ENCODE measurements around the gene EMSY.
A peak's percentile ranks its signal among the peaks of the same experiment; 100 is the strongest.

Gene EMSY

GRCh38 chr11:76512851-76513653, 68.2 kb downstream of the EMSY start:
- H3K4me3 ChIP-seq (ENCODE audit: control insufficient read depth, low read depth, low read length), result no peak overlapping the region
- DNase-seq (ENCODE audit: low read depth), result peak; percentile 52
- TF ChIP-seq, protein P1, sequence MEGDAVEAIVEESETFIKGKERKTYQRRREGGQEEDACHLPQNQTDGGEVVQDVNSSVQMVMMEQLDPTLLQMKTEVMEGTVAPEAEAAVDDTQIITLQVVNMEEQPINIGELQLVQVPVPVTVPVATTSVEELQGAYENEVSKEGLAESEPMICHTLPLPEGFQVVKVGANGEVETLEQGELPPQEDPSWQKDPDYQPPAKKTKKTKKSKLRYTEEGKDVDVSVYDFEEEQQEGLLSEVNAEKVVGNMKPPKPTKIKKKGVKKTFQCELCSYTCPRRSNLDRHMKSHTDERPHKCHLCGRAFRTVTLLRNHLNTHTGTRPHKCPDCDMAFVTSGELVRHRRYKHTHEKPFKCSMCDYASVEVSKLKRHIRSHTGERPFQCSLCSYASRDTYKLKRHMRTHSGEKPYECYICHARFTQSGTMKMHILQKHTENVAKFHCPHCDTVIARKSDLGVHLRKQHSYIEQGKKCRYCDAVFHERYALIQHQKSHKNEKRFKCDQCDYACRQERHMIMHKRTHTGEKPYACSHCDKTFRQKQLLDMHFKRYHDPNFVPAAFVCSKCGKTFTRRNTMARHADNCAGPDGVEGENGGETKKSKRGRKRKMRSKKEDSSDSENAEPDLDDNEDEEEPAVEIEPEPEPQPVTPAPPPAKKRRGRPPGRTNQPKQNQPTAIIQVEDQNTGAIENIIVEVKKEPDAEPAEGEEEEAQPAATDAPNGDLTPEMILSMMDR (conservative IDR thresholded peaks at IDR 0.05; ENCODE audit: control insufficient read depth, insufficient read depth, low read depth, low read length), result peak; percentile 44

GRCh38 chr11:76513654-76514034, 68.8 kb downstream of the EMSY start:
- no peak overlapping the region for H3K4me3 ChIP-seq (ENCODE audit: control insufficient read depth, low read depth, low read length)
- TF ChIP-seq, protein P1 (conservative IDR thresholded peaks at IDR 0.05; ENCODE audit: control insufficient read depth, insufficient read depth, low read depth, low read length), result no peak
- DNase-seq (ENCODE audit: low read depth), result no peak

DNA sequence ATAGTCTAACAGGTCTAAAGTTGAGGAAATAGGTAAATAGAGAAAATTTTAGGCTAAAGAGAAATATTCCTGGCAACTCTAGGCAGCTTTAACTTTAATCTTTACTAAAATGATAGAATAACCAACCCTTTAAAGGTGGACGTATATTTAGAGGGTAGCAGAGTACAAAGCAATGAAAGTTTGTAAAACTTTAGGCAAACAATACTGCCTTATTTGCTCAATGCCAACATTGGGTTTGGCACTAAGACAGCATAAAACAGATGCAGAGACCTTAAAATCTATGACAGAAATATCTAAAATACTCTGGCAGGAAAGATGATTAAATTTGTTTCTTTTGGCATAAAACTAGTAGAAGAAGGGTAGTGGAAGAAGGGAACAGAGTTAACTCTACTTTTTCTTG, 70.7 kb downstream of the EMSY start:
- DNase-seq (ENCODE audit: low read depth), result no peak
- TF ChIP-seq, protein P1 (conservative IDR thresholded peaks at IDR 0.05; ENCODE audit: control insufficient read depth, insufficient read depth, low read depth, low read length), result no peak

GRCh38 chr11:76523147-76523546, 78.3 kb downstream of the EMSY start:
- TF ChIP-seq, protein P1 (conservative IDR thresholded peaks at IDR 0.05; ENCODE audit: control insufficient read depth, insufficient read depth, low read depth, low read length), result no peak
- no peak overlapping the region for H3K4me3 ChIP-seq (ENCODE audit: control insufficient read depth, low read depth, low read length)
- DNase-seq (ENCODE audit: low read depth), result no peak

More for the DNA sequence above, 70.7 kb downstream of the EMSY start:
- H3K4me3 ChIP-seq (ENCODE audit: control insufficient read depth, low read depth, low read length), result no peak overlapping the region

DNA sequence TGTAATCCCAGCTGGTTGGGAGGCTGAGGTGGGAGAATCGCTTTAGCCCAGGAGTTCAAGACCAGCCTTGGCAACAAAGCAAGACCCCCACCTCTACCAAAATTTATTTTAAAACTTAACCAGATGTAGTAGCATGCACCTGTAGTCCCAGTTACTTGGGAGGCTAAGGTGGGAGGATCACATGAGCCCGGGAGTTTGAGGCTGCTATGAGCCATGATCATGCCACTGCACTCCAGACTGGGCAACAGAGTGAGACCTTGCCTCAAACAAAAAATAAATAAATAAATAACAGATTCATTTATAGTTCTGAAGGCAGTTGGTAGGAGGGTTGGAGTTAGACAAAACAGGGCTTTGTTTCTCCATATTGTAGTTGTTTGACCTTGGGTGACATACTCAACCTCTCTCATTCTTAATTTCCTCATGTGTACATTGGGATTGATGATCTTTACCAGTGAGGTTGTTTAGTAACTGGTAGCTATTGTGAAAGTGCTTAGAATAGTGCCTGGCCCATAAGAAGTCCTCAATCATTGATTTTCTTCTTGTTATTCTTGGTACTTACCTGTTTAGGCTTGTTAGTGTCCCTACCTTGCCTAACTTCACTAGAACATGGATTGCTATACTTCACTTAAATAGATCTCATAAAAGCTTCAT, 79.1 kb downstream of the EMSY start:
- no peak for DNase-seq (ENCODE audit: low read depth)
- no peak overlapping the region for H3K4me3 ChIP-seq (ENCODE audit: control insufficient read depth, low read depth, low read length)

DNA sequence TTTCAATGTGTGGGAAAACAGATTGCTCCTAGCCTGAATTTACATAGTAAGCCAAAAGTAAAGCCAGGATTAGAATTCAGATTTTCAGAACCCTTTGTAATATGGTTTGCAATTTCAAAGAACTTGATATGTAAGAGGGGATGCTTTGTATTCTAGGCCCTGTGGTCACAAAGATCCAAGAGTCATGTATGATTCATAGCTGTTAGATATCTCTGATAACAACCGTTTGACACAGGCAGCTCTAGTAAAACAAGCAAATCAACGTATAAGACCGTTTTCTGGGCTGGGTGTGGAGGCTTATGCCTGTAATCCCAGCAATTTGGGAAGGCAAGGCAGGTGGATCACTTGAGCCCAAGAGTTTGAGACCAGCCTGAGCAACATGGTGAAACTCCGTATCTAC, 79.6 kb downstream of the EMSY start:
- TF ChIP-seq, protein P1 (conservative IDR thresholded peaks at IDR 0.05; ENCODE audit: control insufficient read depth, insufficient read depth, low read depth, low read length), result no peak
- DNase-seq (ENCODE audit: low read depth), result peak; percentile 6
- H3K4me3 ChIP-seq (ENCODE audit: control insufficient read depth, low read depth, low read length), result no peak overlapping the region

More for the DNA sequence above, 79.1 kb downstream of the EMSY start:
- TF ChIP-seq, protein P1 (conservative IDR thresholded peaks at IDR 0.05; ENCODE audit: control insufficient read depth, insufficient read depth, low read depth, low read length), result no peak

Data from fibroblast of mammary gland (primary cell).